ENCODE data around the gene TRIM25.

- no peak for TF ChIP-seq EZH2 (IDR thresholded peaks at IDR 0.05; ENCODE audit: insufficient read depth, low read length)
- TF ChIP-seq, protein P1, sequence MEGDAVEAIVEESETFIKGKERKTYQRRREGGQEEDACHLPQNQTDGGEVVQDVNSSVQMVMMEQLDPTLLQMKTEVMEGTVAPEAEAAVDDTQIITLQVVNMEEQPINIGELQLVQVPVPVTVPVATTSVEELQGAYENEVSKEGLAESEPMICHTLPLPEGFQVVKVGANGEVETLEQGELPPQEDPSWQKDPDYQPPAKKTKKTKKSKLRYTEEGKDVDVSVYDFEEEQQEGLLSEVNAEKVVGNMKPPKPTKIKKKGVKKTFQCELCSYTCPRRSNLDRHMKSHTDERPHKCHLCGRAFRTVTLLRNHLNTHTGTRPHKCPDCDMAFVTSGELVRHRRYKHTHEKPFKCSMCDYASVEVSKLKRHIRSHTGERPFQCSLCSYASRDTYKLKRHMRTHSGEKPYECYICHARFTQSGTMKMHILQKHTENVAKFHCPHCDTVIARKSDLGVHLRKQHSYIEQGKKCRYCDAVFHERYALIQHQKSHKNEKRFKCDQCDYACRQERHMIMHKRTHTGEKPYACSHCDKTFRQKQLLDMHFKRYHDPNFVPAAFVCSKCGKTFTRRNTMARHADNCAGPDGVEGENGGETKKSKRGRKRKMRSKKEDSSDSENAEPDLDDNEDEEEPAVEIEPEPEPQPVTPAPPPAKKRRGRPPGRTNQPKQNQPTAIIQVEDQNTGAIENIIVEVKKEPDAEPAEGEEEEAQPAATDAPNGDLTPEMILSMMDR (IDR thresholded peaks at IDR 0.05; ENCODE audit: insufficient read depth, low read depth, low read length): no peak
Measured at GRCh38 chr17:56930739-56931337, 17.0 kb upstream of the TRIM25 start.

Measured in astrocyte (in vitro differentiated cells and primary cell).